Iris pigment epithelial cell (primary cell): ENCODE data around the gene IGFALS.
A peak's percentile ranks its signal among the peaks of the same experiment; 100 is the strongest.

ENCODE experiments used
- DNase-seq: peaks from one replicate; pipeline ENCODE4 v3.0.0-alpha.2; 2011; ENCODE audit warnings: low read depth

IGFALS gene

GRCh38 chr16:1743376-1744337, 49.8 kb downstream of the IGFALS start:
- peak; percentile 17 for DNase-seq

GRCh38 chr16:1741553-1742165, 51.8 kb downstream of the IGFALS start:
- DNase-seq, result no peak

GRCh38 chr16:1740781-1741490, 52.6 kb downstream of the IGFALS start:
- no peak for DNase-seq
